Esophagus squamous epithelium (tissue), 4 donors: Measurements from ENCODE around the gene F2RL3.

Experiments
- POLR2A ChIP-seq, 4 donors: fragments of 450-650 bp; IDR thresholded peaks; one replicate each; pipeline ENCODE4 v1.6.1; 2017; ENCODE audit warnings: antibody characterized with exemption in 4 of 4, mild to moderate bottlenecking in 4 of 4, moderate library complexity in 3 of 4
- TF ChIP-seq, protein P1 (sequence below), 6 experiments: fragments of 450-650 bp in 4 of 6; fragments of 200-600 bp in 2 of 6; sonication (generic) in 2 of 6; IDR thresholded peaks; one replicate each; pipeline ENCODE4 v1.5.1; 2016 to 2019; ENCODE audit warnings: antibody characterized with exemption in 6 of 6, mild to moderate bottlenecking in 4 of 6, moderate library complexity in 4 of 6

DNA sequence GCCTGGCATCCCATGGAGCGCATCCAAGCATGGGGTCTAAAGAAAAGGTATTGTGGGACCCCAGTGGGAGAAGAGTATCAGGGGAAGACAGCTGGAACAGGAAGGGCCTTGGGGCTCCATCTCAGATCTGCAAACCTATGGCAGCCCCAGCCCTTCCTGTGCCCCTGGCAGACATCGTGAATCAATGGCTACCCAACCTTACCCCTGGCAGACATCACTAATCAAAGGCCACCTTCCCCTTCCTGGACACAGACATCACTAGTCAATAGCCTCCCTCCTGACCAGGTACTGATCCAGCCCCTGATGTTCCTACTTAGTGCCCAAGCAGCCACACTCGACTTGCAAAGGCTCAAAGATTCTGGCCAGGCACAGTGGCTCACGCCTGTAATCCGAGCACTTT lies 15.8 kb downstream of the F2RL3 start:
- TF ChIP-seq POLR2A (IDR thresholded peaks at IDR 0.05): no peak
- TF ChIP-seq, protein P1, sequence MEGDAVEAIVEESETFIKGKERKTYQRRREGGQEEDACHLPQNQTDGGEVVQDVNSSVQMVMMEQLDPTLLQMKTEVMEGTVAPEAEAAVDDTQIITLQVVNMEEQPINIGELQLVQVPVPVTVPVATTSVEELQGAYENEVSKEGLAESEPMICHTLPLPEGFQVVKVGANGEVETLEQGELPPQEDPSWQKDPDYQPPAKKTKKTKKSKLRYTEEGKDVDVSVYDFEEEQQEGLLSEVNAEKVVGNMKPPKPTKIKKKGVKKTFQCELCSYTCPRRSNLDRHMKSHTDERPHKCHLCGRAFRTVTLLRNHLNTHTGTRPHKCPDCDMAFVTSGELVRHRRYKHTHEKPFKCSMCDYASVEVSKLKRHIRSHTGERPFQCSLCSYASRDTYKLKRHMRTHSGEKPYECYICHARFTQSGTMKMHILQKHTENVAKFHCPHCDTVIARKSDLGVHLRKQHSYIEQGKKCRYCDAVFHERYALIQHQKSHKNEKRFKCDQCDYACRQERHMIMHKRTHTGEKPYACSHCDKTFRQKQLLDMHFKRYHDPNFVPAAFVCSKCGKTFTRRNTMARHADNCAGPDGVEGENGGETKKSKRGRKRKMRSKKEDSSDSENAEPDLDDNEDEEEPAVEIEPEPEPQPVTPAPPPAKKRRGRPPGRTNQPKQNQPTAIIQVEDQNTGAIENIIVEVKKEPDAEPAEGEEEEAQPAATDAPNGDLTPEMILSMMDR (IDR thresholded peaks at IDR 0.05): no peak
